Right ventricle myocardium inferior (tissue), 1 donor: Measurements from ENCODE around the gene DGLUCY. TPM values are rescaled to one million over a fixed set of nuclear protein-coding genes. Genes with fewer than 3 reads are reported as not detected.

Experiments
- total RNA-seq: library from RNA; stranded (reverse); fragmentation: NEBNext Ultra II Directional; extraction: Animal tissue kit (Norgen Biotek cat#: 25700); gene quantifications from one replicate; pipeline ENCODE4 v1.2.1, GENCODE V29; 2021
- donor health status: DM: no; HTN: yes; CAD: no; lungs with severe emphysema.

Gene DGLUCY
- total RNA-seq, 1 donor from 2014 or later = 202 TPM

Other genes starting within 250 kb of the DGLUCY start
- 10.6 TPM for gene RPS6KA5, start 53.4 kb upstream of the DGLUCY start, total RNA-seq
- 0.16 TPM for gene GPR68, start 130.6 kb downstream of the DGLUCY start, total RNA-seq